IMR-90 (cell line): ENCODE measurements around the gene RPS19. TPM values are rescaled to one million over a fixed set of nuclear protein-coding genes. Genes with fewer than 3 reads are reported as not detected.

ENCODE experiments used
- ATAC-seq: fragments of 200-7000 bp; cut with Tn5 transposase; 2 replicates; pipeline ENCODE4 v1.9.1; 2020; ENCODE audit warnings: low read depth, mild to moderate bottlenecking, moderate library complexity
- BruUV-seq: library from RNA; stranded (reverse); fragments of 400-500 nt; replicated peaks from 2 replicates; lab custom pipeline; 2021; lab: Mats Ljungman, UMichigan
- CTCF ChIA-PET: fragments of 300-600 bp; formaldehyde crosslinking; extraction: SDS; loops from one replicate; lab custom pipeline; 2021; ENCODE audit warnings: antibody characterized with exemption; lab: Yijun Ruan, JAX
- POLR2A ChIA-PET: fragments of 300-600 bp; sonication (Branson Sonifier 250); formaldehyde crosslinking; loops from one replicate; lab custom pipeline; 2022; ENCODE audit warnings: antibody characterized with exemption; ENCODE audit not compliant: unreplicated experiment; lab: Charles Lee
- DNase-seq: peaks from one replicate; pipeline ENCODE4 v3.0.0; 2013
- H2AFZ ChIP-seq: replicated peaks from 2 replicates; pipeline ENCODE3; 2013; ENCODE audit warnings: low read length, mild to moderate bottlenecking; ENCODE audit not compliant: poor library complexity
- H2AK5ac ChIP-seq: 2 replicates; pipeline ENCODE4 v1.6.1; 2013; ENCODE audit warnings: low read depth, low read length, inconsistent platforms
- H2AK9ac ChIP-seq: replicated peaks from 2 replicates; pipeline ENCODE3; 2013; ENCODE audit warnings: mild to moderate bottlenecking, low read depth, low read length, moderate library complexity; ENCODE audit not compliant: poor library complexity
- H2BK120ac ChIP-seq: 2 replicates; pipeline ENCODE4 v1.6.1; 2013; ENCODE audit warnings: low read depth, low read length, inconsistent platforms
- H2BK15ac ChIP-seq: 3 replicates; pipeline ENCODE4 v1.6.1; 2013; ENCODE audit warnings: low read depth, low read length, inconsistent platforms
- H2BK20ac ChIP-seq: 2 replicates; pipeline ENCODE4 v1.6.1; 2013; ENCODE audit warnings: low read depth, mild to moderate bottlenecking, inconsistent platforms, low read length, moderate library complexity
- H2BK5ac ChIP-seq: 2 replicates; pipeline ENCODE4 v1.6.1; 2013; ENCODE audit warnings: mild to moderate bottlenecking, low read depth, low read length, inconsistent platforms; ENCODE audit not compliant: poor library complexity, severe bottlenecking
- H3K14ac ChIP-seq: replicated peaks from 2 replicates; pipeline ENCODE4 v1.6.1; 2013; ENCODE audit warnings: low read depth, low read length, inconsistent platforms
- H3K18ac ChIP-seq: 2 replicates; pipeline ENCODE4 v1.6.1; 2013; ENCODE audit warnings: low read depth, low read length, control low read depth
- H3K23ac ChIP-seq: 2 replicates; pipeline ENCODE4 v1.6.1; 2013; ENCODE audit warnings: low read depth, low read length, inconsistent platforms
- H3K27ac ChIP-seq: 2 replicates; pipeline ENCODE4 v1.5.1; 2013; ENCODE audit warnings: mild to moderate bottlenecking, control low read depth, low read length; ENCODE audit not compliant: insufficient read depth
- H3K27me3 ChIP-seq: 2 replicates; pipeline ENCODE4 v1.6.1; 2013; ENCODE audit warnings: low read length; ENCODE audit not compliant: control insufficient read depth, insufficient read depth
- H3K36me3 ChIP-seq: 2 replicates; pipeline ENCODE4 v1.6.1; 2013; ENCODE audit warnings: low read length, mixed read lengths; ENCODE audit not compliant: control insufficient read depth, insufficient read depth
- H3K4ac ChIP-seq: 2 replicates; pipeline ENCODE4 v1.6.1; 2013; ENCODE audit warnings: low read depth, low read length, inconsistent platforms
- H3K4me1 ChIP-seq: 2 replicates; pipeline ENCODE4 v1.6.1; 2013; ENCODE audit warnings: low read length, mixed read lengths; ENCODE audit not compliant: control insufficient read depth, insufficient read depth
- H3K4me2 ChIP-seq: 2 replicates; pipeline ENCODE4 v1.6.1; 2013; ENCODE audit warnings: low read depth, mild to moderate bottlenecking, control low read depth, low read length, moderate library complexity
- H3K4me3 ChIP-seq: 2 replicates; pipeline ENCODE4 v1.5.1; 2013; ENCODE audit warnings: low read depth, mild to moderate bottlenecking, control low read depth, low read length, moderate library complexity; ENCODE audit not compliant: insufficient read depth
- H3K56ac ChIP-seq: 2 replicates; pipeline ENCODE4 v1.6.1; 2013; ENCODE audit warnings: low read length, inconsistent platforms; ENCODE audit not compliant: insufficient read depth; ENCODE audit errors: extremely low read depth
- H3K79me1 ChIP-seq, 2 experiments: 2 replicates each; pipeline ENCODE4 v1.6.1; 2013; ENCODE audit warnings: low read length in 2 of 2, inconsistent platforms in 1 of 2, low read depth in 1 of 2
- H3K9ac ChIP-seq: 2 replicates; pipeline ENCODE4 v1.6.1; 2013; ENCODE audit warnings: low read depth, low read length, control low read depth
- H3K9me1 ChIP-seq: 2 replicates; pipeline ENCODE4 v1.6.1; 2013; ENCODE audit warnings: low read length, inconsistent platforms; ENCODE audit not compliant: insufficient read depth
- H3K9me3 ChIP-seq: 2 replicates; pipeline ENCODE4 v1.6.1; 2013; ENCODE audit warnings: low read length; ENCODE audit not compliant: control insufficient read depth, insufficient read depth
- H4K20me1 ChIP-seq: 2 replicates; pipeline ENCODE4 v1.6.1; 2013; ENCODE audit warnings: low read length, inconsistent platforms; ENCODE audit not compliant: insufficient read depth
- H4K5ac ChIP-seq: 2 replicates; pipeline ENCODE4 v1.6.1; 2013; ENCODE audit warnings: mild to moderate bottlenecking, low read depth, low read length, control low read depth
- H4K8ac ChIP-seq, 2 experiments: 2 replicates each; pipeline ENCODE4 v1.6.1; 2013; ENCODE audit warnings: low read depth in 2 of 2, low read length in 2 of 2, control low read depth in 1 of 2, inconsistent platforms in 1 of 2
- H4K91ac ChIP-seq: 2 replicates; pipeline ENCODE4 v1.6.1; 2013; ENCODE audit warnings: low read depth, low read length, inconsistent platforms; ENCODE audit not compliant: insufficient read depth
- BHLHE40 ChIP-seq: fragments of 150-350 bp; IDR thresholded peaks from 2 replicates; pipeline ENCODE4 v1.6.1; 2016; ENCODE audit warnings: mild to moderate bottlenecking, low read depth, low read length
- CEBPB ChIP-seq: IDR thresholded peaks from 2 replicates; pipeline ENCODE4 v1.6.1; 2012; ENCODE audit warnings: low read depth, low read length, improper control_type of control experiment
- FOS ChIP-seq: fragments of 150-350 bp; IDR thresholded peaks from 2 replicates; pipeline ENCODE4 v1.6.1; 2016; ENCODE audit warnings: low read depth, low read length
- MAFK ChIP-seq: IDR thresholded peaks from 2 replicates; pipeline ENCODE4 v1.6.1; 2012; ENCODE audit warnings: low read depth, low read length, improper control_type of control experiment
- MAZ ChIP-seq: IDR thresholded peaks from 2 replicates; pipeline ENCODE4 v1.6.1; 2012; ENCODE audit warnings: low read depth, mild to moderate bottlenecking, low read length, improper control_type of control experiment, moderate library complexity, borderline replicate concordance
- MXI1 ChIP-seq: IDR thresholded peaks from 2 replicates; pipeline ENCODE4 v1.6.1; 2012; ENCODE audit warnings: low read depth, mild to moderate bottlenecking, low read length, moderate library complexity, borderline replicate concordance
- NFE2L2 ChIP-seq: fragments of 150-350 bp; IDR thresholded peaks from 2 replicates; pipeline ENCODE4 v1.6.1; 2016; ENCODE audit warnings: low read depth, mild to moderate bottlenecking, low read length
- RAD21 ChIP-seq: IDR thresholded peaks from 2 replicates; pipeline ENCODE4 v1.6.1; 2012; ENCODE audit warnings: low read length, improper control_type of control experiment
- RCOR1 ChIP-seq: IDR thresholded peaks from 2 replicates; pipeline ENCODE4 v1.6.1; 2012; ENCODE audit warnings: mild to moderate bottlenecking, low read length, improper control_type of control experiment; ENCODE audit not compliant: insufficient replicate concordance
- RFX5 ChIP-seq: IDR thresholded peaks from 2 replicates; pipeline ENCODE4 v1.8.0; 2012; ENCODE audit warnings: low read depth, mild to moderate bottlenecking, low read length, moderate library complexity
- SMC3 ChIP-seq: fragments of 150-350 bp; IDR thresholded peaks from 2 replicates; pipeline ENCODE4 v1.6.1; 2016; ENCODE audit warnings: low read depth, mild to moderate bottlenecking, antibody characterized with exemption, low read length, moderate library complexity
- WGBS, 2 experiments: methylation state at CpG; one replicate each; pipeline versions ENCODE4 v1.1.5 to v1.1.7; 2013; ENCODE audit warnings: missing lambda C conversion rate in 2 of 2; ENCODE audit not compliant: insufficient read length in 1 of 2; ENCODE audit errors: extremely low coverage in 2 of 2; 5-methylcytosine and 5-hydroxymethylcytosine counted together
- dilution Hi-C: fragments of 300-500 bp; cut with HindIII; formaldehyde crosslinking; loops from one replicate; pipeline ENCODE4 v1.14.3; 2018; ENCODE audit warnings: low sequenced_read_pairs; ENCODE audit not compliant: unreplicated experiment
- in situ Hi-C: fragments of 300-500 bp; cut with MboI; formaldehyde crosslinking; loops from 3 replicates; pipeline ENCODE4 v1.14.3; 2019; ENCODE audit warnings: low sequenced_read_pairs, inconsistent platforms, mixed read lengths
- intact Hi-C: fragments of 100-400 bp; cut with micrococcal nuclease; formaldehyde crosslinking; loops from 2 replicates; pipeline ENCODE4 v1.10.0; 2022
- polyA plus RNA-seq, 3 experiments: library from polyadenylated mRNA; depleted of rRNA; stranded (reverse); fragments of >200 nt; gene quantifications; 2 replicates each; pipeline ENCODE4 v1.2.3, GENCODE V29; 2012; ENCODE audit warnings: low replicate concordance in 1 of 3
- total RNA-seq: library from RNA; depleted of rRNA; stranded (reverse); fragments of >200 nt; gene quantifications from 2 replicates; pipeline ENCODE4 v1.2.3, GENCODE V29; 2012
- TF ChIP-seq, protein P1 (sequence below): fragments of 150-350 bp; IDR thresholded peaks from 2 replicates; pipeline ENCODE4 v1.6.1; 2017; ENCODE audit warnings: mild to moderate bottlenecking, antibody characterized with exemption, low read length, low read depth
- TF ChIP-seq, protein P2 (sequence below): conservative IDR thresholded peaks from 2 replicates; pipeline ENCODE4 v1.5.1; 2012; ENCODE audit warnings: mild to moderate bottlenecking, low read depth, low read length, improper control_type of control experiment
- TF ChIP-seq, protein P3 (sequence below): fragments of 150-350 bp; IDR thresholded peaks from 2 replicates; pipeline ENCODE4 v1.6.1; 2016; ENCODE audit warnings: low read depth, mild to moderate bottlenecking, low read length, moderate library complexity, borderline replicate concordance

Gene RPS19
- total and polyA plus RNA-seq, 2 of the 4 experiments (the other 2 are of a cell fraction) = 230 to 3,988 TPM

DNA sequence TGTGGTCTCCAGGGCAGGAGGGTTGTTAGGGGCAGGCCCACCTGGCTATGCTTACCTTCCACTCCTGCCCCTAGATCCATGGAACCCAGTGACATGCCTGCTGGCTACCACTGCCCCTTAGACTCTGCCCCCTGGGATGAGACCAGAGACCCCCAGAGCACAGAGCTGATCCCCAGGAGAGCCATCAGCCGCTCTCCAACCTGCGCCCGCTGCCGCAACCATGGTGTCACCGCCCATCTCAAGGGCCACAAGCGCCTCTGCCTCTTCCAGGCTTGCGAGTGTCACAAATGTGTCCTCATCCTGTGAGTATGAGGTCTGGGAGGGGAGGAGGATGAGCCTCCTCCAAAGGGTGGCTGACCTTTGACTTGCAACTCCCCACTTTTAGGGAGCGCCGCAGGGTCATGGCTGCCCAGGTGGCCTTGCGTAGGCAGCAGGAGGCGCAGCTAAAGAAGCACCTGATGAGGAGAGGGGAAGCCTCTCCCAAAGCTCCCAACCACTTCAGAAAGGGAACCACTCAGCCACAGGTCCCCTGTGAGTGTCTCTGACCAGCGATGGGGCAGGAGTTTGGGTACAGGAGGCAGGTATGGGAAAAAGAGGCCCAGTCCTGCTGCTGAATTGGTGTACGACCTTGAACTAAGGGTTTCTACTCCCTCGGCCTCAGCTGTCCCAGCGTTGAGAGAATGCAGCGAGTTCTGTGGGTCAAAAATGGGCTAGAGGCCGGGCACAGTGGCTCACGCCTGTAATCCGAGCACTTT, 12.5 kb upstream of the RPS19 start:
- H2BK15ac ChIP-seq = no peak overlapping the region
- H3K4me3 ChIP-seq = no peak overlapping the region
- H2AK9ac ChIP-seq = no peak overlapping the region
- no peak overlapping the region for H3K18ac ChIP-seq
- H3K23ac ChIP-seq = no peak overlapping the region
- H4K20me1 ChIP-seq = no peaks in the 10 kb centered on the region
- intact Hi-C loops (no loop called here), dilution Hi-C loops (no loop called here), in situ Hi-C loops (no loop called here)
- 81% methylated on average over 3 of the region's 19 CpGs; no CpG with 5 or more reads in 1 of the 2 experiments for WGBS, 2 experiments
- no peak overlapping the region for H2BK120ac ChIP-seq
- no peak overlapping the region for H2BK20ac ChIP-seq
- H2AK5ac ChIP-seq = no peak overlapping the region
- no peaks in the 10 kb centered on the region for H3K9me3 ChIP-seq
- no peaks in the 10 kb centered on the region for H3K79me1 ChIP-seq
- H3K56ac ChIP-seq = no peak overlapping the region
- H3K4ac ChIP-seq = no peak overlapping the region
- no peak overlapping the region for H4K5ac ChIP-seq
- DNase-seq (no peak), ATAC-seq (no peak)
- no peaks in the 10 kb centered on the region for H3K4me1 ChIP-seq
- no TSS peak for BruUV-seq
- ChIA-PET CTCF (no interaction called here), POLR2A (no interaction called here)
- no peaks in the 10 kb centered on the region for H3K36me3 ChIP-seq
- H2BK5ac ChIP-seq = no peak overlapping the region
- H3K9ac ChIP-seq = no peak overlapping the region
- no peak overlapping the region for H3K4me2 ChIP-seq
- H3K27me3 ChIP-seq = peaks cover 28% of the 10 kb centered on the region
- TF ChIP-seq MAFK (no peak), MXI1 (no peak), MAZ (no peak), RAD21 (no peak), NFE2L2 (no peak), SMC3 (no peak), RCOR1 (no peak), FOS (no peak), CEBPB (no peak), RFX5 (no peak), BHLHE40 (no peak)
- TF ChIP-seq, protein P1, sequence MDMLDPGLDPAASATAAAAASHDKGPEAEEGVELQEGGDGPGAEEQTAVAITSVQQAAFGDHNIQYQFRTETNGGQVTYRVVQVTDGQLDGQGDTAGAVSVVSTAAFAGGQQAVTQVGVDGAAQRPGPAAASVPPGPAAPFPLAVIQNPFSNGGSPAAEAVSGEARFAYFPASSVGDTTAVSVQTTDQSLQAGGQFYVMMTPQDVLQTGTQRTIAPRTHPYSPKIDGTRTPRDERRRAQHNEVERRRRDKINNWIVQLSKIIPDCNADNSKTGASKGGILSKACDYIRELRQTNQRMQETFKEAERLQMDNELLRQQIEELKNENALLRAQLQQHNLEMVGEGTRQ = no peak
- TF ChIP-seq, protein P2, sequence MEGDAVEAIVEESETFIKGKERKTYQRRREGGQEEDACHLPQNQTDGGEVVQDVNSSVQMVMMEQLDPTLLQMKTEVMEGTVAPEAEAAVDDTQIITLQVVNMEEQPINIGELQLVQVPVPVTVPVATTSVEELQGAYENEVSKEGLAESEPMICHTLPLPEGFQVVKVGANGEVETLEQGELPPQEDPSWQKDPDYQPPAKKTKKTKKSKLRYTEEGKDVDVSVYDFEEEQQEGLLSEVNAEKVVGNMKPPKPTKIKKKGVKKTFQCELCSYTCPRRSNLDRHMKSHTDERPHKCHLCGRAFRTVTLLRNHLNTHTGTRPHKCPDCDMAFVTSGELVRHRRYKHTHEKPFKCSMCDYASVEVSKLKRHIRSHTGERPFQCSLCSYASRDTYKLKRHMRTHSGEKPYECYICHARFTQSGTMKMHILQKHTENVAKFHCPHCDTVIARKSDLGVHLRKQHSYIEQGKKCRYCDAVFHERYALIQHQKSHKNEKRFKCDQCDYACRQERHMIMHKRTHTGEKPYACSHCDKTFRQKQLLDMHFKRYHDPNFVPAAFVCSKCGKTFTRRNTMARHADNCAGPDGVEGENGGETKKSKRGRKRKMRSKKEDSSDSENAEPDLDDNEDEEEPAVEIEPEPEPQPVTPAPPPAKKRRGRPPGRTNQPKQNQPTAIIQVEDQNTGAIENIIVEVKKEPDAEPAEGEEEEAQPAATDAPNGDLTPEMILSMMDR = no peak
- TF ChIP-seq, protein P3, sequence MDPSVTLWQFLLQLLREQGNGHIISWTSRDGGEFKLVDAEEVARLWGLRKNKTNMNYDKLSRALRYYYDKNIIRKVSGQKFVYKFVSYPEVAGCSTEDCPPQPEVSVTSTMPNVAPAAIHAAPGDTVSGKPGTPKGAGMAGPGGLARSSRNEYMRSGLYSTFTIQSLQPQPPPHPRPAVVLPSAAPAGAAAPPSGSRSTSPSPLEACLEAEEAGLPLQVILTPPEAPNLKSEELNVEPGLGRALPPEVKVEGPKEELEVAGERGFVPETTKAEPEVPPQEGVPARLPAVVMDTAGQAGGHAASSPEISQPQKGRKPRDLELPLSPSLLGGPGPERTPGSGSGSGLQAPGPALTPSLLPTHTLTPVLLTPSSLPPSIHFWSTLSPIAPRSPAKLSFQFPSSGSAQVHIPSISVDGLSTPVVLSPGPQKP = no peak
- no peak overlapping the region for H4K8ac ChIP-seq
- H3K27ac ChIP-seq = no peak overlapping the region
- H4K91ac ChIP-seq = no peak overlapping the region
- no peak overlapping the region for H2AFZ ChIP-seq
- no peaks in the 10 kb centered on the region for H3K9me1 ChIP-seq
- H3K14ac ChIP-seq = no peak overlapping the region
